CD4-positive, alpha-beta T cell (primary cell): ENCODE data around the gene AAMP. TPM values are rescaled to one million over a fixed set of nuclear protein-coding genes. Genes with fewer than 3 reads are reported as not detected.
A peak's percentile ranks its signal among the peaks of the same experiment; 100 is the strongest.

ENCODE experiments used
- ATAC-seq: fragments of 200-7000 bp; cut with Tn5 transposase; one replicate; pipeline ENCODE4 v1.10.0; 2022; ENCODE audit warnings: mild to moderate bottlenecking; ENCODE audit not compliant: poor library complexity
- CTCF ChIA-PET: fragments of 350-600 bp; sonication (Branson Sonifier 250); formaldehyde crosslinking; loops from one replicate; lab custom pipeline; 2021; ENCODE audit warnings: antibody characterized with exemption, inconsistent platforms; lab: Charles Lee
- POLR2A ChIA-PET: fragments of 350-600 bp; sonication (Branson Sonifier 250); formaldehyde crosslinking; loops from one replicate; lab custom pipeline; 2021; ENCODE audit warnings: antibody characterized with exemption, inconsistent platforms; lab: Charles Lee
- DNase-seq, 14 experiments: peaks; one replicate each; pipeline ENCODE4 v3.0.0-alpha.2; 2013 to 2020; ENCODE audit warnings: mixed read lengths in 2 of 14
- H3K27ac ChIP-seq, 2 donors: one replicate each; pipeline versions ENCODE4 v1.5.1 to v1.7.0; 2013; ENCODE audit warnings: low read length in 2 of 2, low read depth in 1 of 2, mild to moderate bottlenecking in 1 of 2
- H3K27me3 ChIP-seq, 2 experiments: 1 replicate in 1 of 2; 2 replicates in 1 of 2; pipeline versions ENCODE4 v1.6.1 to v1.7.0; 2013; ENCODE audit warnings: low read length in 2 of 2, control low read depth in 1 of 2, mild to moderate bottlenecking in 1 of 2, moderate library complexity in 1 of 2; ENCODE audit not compliant: insufficient read depth in 2 of 2, control insufficient read depth in 1 of 2
- H3K36me3 ChIP-seq: one replicate; pipeline ENCODE4 v1.6.1; 2013; ENCODE audit warnings: low read length, control low read depth; ENCODE audit not compliant: insufficient read depth
- H3K4me1 ChIP-seq: one replicate; pipeline ENCODE4 v1.6.1; 2013; ENCODE audit warnings: low read length, control low read depth; ENCODE audit not compliant: insufficient read depth
- H3K4me3 ChIP-seq: one replicate; pipeline ENCODE4 v1.5.1; 2013; ENCODE audit warnings: mild to moderate bottlenecking, low read length, moderate library complexity
- H3K9me3 ChIP-seq, 2 experiments: 1 replicate in 1 of 2; 2 replicates in 1 of 2; pipeline versions ENCODE4 v1.6.1 to v1.7.0; 2013; ENCODE audit warnings: low read length in 2 of 2, mild to moderate bottlenecking in 2 of 2, control low read depth in 1 of 2, moderate library complexity in 1 of 2; ENCODE audit not compliant: control insufficient read depth in 1 of 2, insufficient read depth in 1 of 2
- H3K27ac Mint-ChIP-seq: one replicate; pipeline ENCODE4 v1.8.0; 2020; ENCODE audit warnings: mixed read lengths
- H3K27me3 Mint-ChIP-seq: one replicate; pipeline ENCODE4 v1.8.0; 2021; ENCODE audit warnings: mixed read lengths
- H3K36me3 Mint-ChIP-seq: one replicate; pipeline ENCODE4 v1.8.0; 2021; ENCODE audit warnings: low read depth, mixed read lengths
- H3K4me1 Mint-ChIP-seq: one replicate; pipeline ENCODE4 v1.8.0; 2021; ENCODE audit warnings: low read depth, mixed read lengths
- H3K4me3 Mint-ChIP-seq: one replicate; pipeline ENCODE4 v1.8.0; 2020; ENCODE audit warnings: mild to moderate bottlenecking, mixed read lengths
- H3K9me3 Mint-ChIP-seq: one replicate; pipeline ENCODE4 v1.8.0; 2020; ENCODE audit warnings: mixed read lengths
- CTCF ChIP-seq: fragments of 200-600 bp; IDR thresholded peaks from one replicate; pipeline ENCODE4 v1.8.0; 2022; ENCODE audit warnings: antibody characterized with exemption, mild to moderate bottlenecking
- intact Hi-C, 2 experiments: fragments of 100-400 bp; cut with DNase I in 1 of 2; cut with micrococcal nuclease in 1 of 2; formaldehyde crosslinking; loops; one replicate each; pipeline versions ENCODE4 v1.15.1 to v1.9.0; 2023 to 2025; cut with DNase I, micrococcal nuclease
- total RNA-seq, 174 experiments: library from RNA in 2 of 174; stranded (reverse) in 2 of 174; gene quantifications; one replicate each; pipeline ENCODE4 v1.2.3 and lab custom pipeline; 2021 to 2026

AAMP gene
- total RNA-seq, 2 experiments from 2014 or later, result 40.2 to 42.5 TPM

DNA sequence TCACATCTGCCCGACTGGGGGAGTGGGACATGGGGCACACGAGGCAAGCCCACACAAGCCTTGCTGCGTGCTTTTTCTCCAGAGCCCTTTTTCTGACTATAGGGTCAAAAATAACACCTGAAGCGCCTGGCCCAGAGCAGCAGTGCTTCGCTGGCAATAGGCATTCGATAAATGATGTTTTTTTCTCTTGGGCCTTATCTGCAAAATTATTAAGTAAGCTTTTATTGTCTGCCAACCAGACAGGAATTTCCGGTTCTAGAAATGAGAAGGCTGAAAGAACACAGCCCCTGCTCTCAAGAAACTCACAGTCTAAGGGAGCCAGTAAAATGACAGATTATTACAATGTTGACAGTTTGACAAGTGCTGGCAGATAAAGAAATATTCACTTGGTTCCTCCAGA is 25.1 kb upstream of the AAMP start:
- POLR2A ChIA-PET, result interaction anchor here (0.6 kb wide), 2 partner anchors 20 to 62 kb away, joined by 3 read pairs; no protein-coding TSS in a partner anchor
- Mint-ChIP-seq H3K27ac (peak overlapping the region; percentile 99), H3K9me3 (no peaks in the 10 kb centered on the region), H3K36me3 (peaks cover 21% of the 10 kb centered on the region), H3K4me3 (peak overlapping the region; percentile 11), H3K27me3 (no peaks in the 10 kb centered on the region), H3K4me1 (peaks cover 37% of the 10 kb centered on the region)
- CTCF ChIA-PET, result interaction anchor here (1.7 kb wide), 2 partner anchors 62 to 101 kb away, joined by 5 to 7 read pairs; partner anchors contain the start of gene CATIP
- TF ChIP-seq CTCF, result no peak
- Histone ChIP-seq H3K4me1 (peaks cover 46% of the 10 kb centered on the region), H3K27ac (no peak overlapping the region), H3K4me3 (no peak overlapping the region), H3K27me3 (no peaks in the 10 kb centered on the region), H3K36me3 (no peaks in the 10 kb centered on the region), H3K9me3 (no peaks in the 10 kb centered on the region)
- ATAC-seq, result no peak
- no peak for DNase-seq
- intact Hi-C loops, result no loop called here

GRCh38 chr2:218294430-218295022 is 24.6 kb upstream of the AAMP start:
- H3K4me1 Mint-ChIP-seq, result peaks cover 42% of the 10 kb centered on the region
- H3K9me3 Mint-ChIP-seq, result no peaks in the 10 kb centered on the region
- DNase-seq (no peak), ATAC-seq (no peak)
- H3K27ac Mint-ChIP-seq, result peak overlapping the region; percentile 99
- TF ChIP-seq CTCF, result no peak
- no peaks in the 10 kb centered on the region for H3K27me3 Mint-ChIP-seq
- intact Hi-C loops, result loop anchor here in 1 of 2 experiments (5.0 kb wide), 1 partner anchor 273 kb away; the partner anchor contains the start of genes CNOT9 and USP37
- peaks cover 22% of the 10 kb centered on the region for H3K36me3 Mint-ChIP-seq
- H3K4me1 ChIP-seq, result peaks cover 51% of the 10 kb centered on the region
- peak overlapping the region; percentile 78 for H3K4me3 Mint-ChIP-seq
- no peak overlapping the region for H3K4me3 ChIP-seq
- no peaks in the 10 kb centered on the region for H3K27me3 ChIP-seq
- H3K9me3 ChIP-seq, result no peaks in the 10 kb centered on the region
- no peaks in the 10 kb centered on the region for H3K36me3 ChIP-seq
- H3K27ac ChIP-seq, result no peak overlapping the region
- ChIA-PET CTCF (interaction anchor here (1.7 kb wide), 1 partner anchor 62 kb away, joined by 5 read pairs; the partner anchor contains the start of gene CATIP), POLR2A (no interaction called here)

GRCh38 chr2:218293715-218294429 is 23.9 kb upstream of the AAMP start:
- Histone ChIP-seq H3K9me3 (no peaks in the 10 kb centered on the region), H3K4me3 (no peak overlapping the region), H3K36me3 (no peaks in the 10 kb centered on the region), H3K4me1 (peaks cover 57% of the 10 kb centered on the region), H3K27me3 (no peaks in the 10 kb centered on the region), H3K27ac (no peak overlapping the region)
- H3K9me3 Mint-ChIP-seq, result no peaks in the 10 kb centered on the region
- H3K27ac Mint-ChIP-seq, result peak overlapping the region; percentile 99
- no peak for TF ChIP-seq CTCF
- ATAC-seq (no peak), DNase-seq (peak in 1 of 14 experiments; percentile 33)
- ChIA-PET CTCF (interaction anchor here (0.7 to 6.3 kb wide), 3 partner anchors 9 to 399 kb away, joined by 3 to 68 read pairs (median 3); partner anchors contain the start of genes AAMP and PNKD), POLR2A (interaction anchor here (0.7 to 11.6 kb wide), 3 partner anchors 21 to 98 kb away, joined by 4 to 221 read pairs (median 8); partner anchors contain the start of genes AAMP, CATIP and PNKD)
- H3K36me3 Mint-ChIP-seq, result peaks cover 22% of the 10 kb centered on the region
- H3K27me3 Mint-ChIP-seq, result no peaks in the 10 kb centered on the region
- H3K4me1 Mint-ChIP-seq, result peaks cover 48% of the 10 kb centered on the region
- intact Hi-C loops, result loop anchor here (2.0 to 5.0 kb wide), 2 partner anchors 63 to 273 kb away; partner anchors contain the start of genes CATIP (in 1 of the 2), CNOT9 (in 1 of the 2) and USP37 (in 1 of the 2)
- peak overlapping the region; percentile 78 for H3K4me3 Mint-ChIP-seq
